H1 (cell line): Measurements from ENCODE around the gene DOK6. TPM values are rescaled to one million over a fixed set of nuclear protein-coding genes. Genes with fewer than 3 reads are reported as not detected.

Source experiments
- CTCF ChIA-PET: fragments of 300-600 bp; sonication (Branson Sonifier 250); formaldehyde crosslinking; loops from one replicate; lab custom pipeline; 2021; ENCODE audit not compliant: partially characterized antibody; lab: Charles Lee
- POLR2A ChIA-PET: fragments of 300-600 bp; sonication (Branson Sonifier 250); formaldehyde crosslinking; loops from one replicate; lab custom pipeline; 2021; ENCODE audit warnings: inconsistent platforms; ENCODE audit not compliant: partially characterized antibody; lab: Charles Lee
- DNase-seq, 2 experiments: peaks; one replicate each; pipeline versions ENCODE4 v3.0.0 to v3.0.0-alpha.2; 2010 to 2022; ENCODE audit warnings: low spot score in 2 of 2, low read depth in 1 of 2, mixed read lengths in 1 of 2
- FAIRE-seq: peaks from 2 replicates; lab custom pipeline; 2011; peaks lifted over from hg19 to GRCh38; lab: Jason Lieb, UNC
- H2AFZ ChIP-seq: 2 replicates; pipeline ENCODE4 v1.8.1; 2012; ENCODE audit warnings: low read length, inconsistent platforms
- H2AK5ac ChIP-seq: 2 replicates; pipeline ENCODE4 v1.6.1; 2013; ENCODE audit warnings: low read depth, low read length
- H2BK120ac ChIP-seq: replicated peaks from 2 replicates; pipeline ENCODE3; 2013; ENCODE audit warnings: low read depth, low read length, inconsistent platforms
- H2BK12ac ChIP-seq: 2 replicates; pipeline ENCODE4 v1.6.1; 2013; ENCODE audit warnings: low read depth, low read length
- H2BK15ac ChIP-seq: 2 replicates; pipeline ENCODE4 v1.6.1; 2013; ENCODE audit warnings: low read length
- H2BK20ac ChIP-seq: 2 replicates; pipeline ENCODE4 v1.6.1; 2013; ENCODE audit warnings: low read length
- H2BK5ac ChIP-seq: 2 replicates; pipeline ENCODE4 v1.6.1; 2013; ENCODE audit warnings: low read depth, low read length
- H3K14ac ChIP-seq: 2 replicates; pipeline ENCODE4 v1.6.1; 2013; ENCODE audit warnings: inconsistent platforms; ENCODE audit not compliant: insufficient read length
- H3K18ac ChIP-seq: 2 replicates; pipeline ENCODE4 v1.6.1; 2013; ENCODE audit warnings: low read length; ENCODE audit errors: extremely low read depth
- H3K23ac ChIP-seq: 2 replicates; pipeline ENCODE4 v1.6.1; 2013; ENCODE audit warnings: inconsistent platforms; ENCODE audit not compliant: insufficient read length
- H3K23me2 ChIP-seq: 2 replicates; pipeline ENCODE4 v1.6.1; 2013; ENCODE audit warnings: low read depth, low read length
- H3K27ac ChIP-seq: 2 replicates; pipeline ENCODE4 v1.6.1; 2011; ENCODE audit warnings: low read depth, low read length, inconsistent platforms
- H3K27me3 ChIP-seq, 4 experiments: replicated peaks in 1 of 4; 1 replicate in 1 of 4; 2 replicates in 3 of 4; pipeline versions ENCODE4 v1.6.1 to v1.8.1; 2011 to 2013; ENCODE audit warnings: low read length in 3 of 4, mild to moderate bottlenecking in 3 of 4, inconsistent platforms in 2 of 4, mixed read lengths in 2 of 4, moderate library complexity in 1 of 4; ENCODE audit not compliant: control insufficient read depth in 3 of 4, insufficient read depth in 3 of 4; ENCODE audit errors: extremely low read depth in 1 of 4
- H3K36me3 ChIP-seq, 4 experiments: 2 replicates each; pipeline versions ENCODE4 v1.6.1 to v1.8.1; 2011 to 2013; ENCODE audit warnings: mild to moderate bottlenecking in 4 of 4, low read length in 3 of 4, moderate library complexity in 2 of 4, control low read depth in 1 of 4, inconsistent platforms in 1 of 4; ENCODE audit not compliant: insufficient read depth in 4 of 4, control insufficient read depth in 2 of 4
- H3K4ac ChIP-seq: replicated peaks from 2 replicates; pipeline ENCODE3; 2013; ENCODE audit warnings: low read length, low read depth, mixed read lengths, inconsistent platforms; ENCODE audit not compliant: insufficient read length
- H3K4me1 ChIP-seq, 4 experiments: replicated peaks in 1 of 4; 1 replicate in 1 of 4; 2 replicates in 3 of 4; pipeline versions ENCODE4 v1.6.1 to v1.8.1; 2011 to 2013; ENCODE audit warnings: low read length in 3 of 4, inconsistent platforms in 2 of 4, mixed read lengths in 1 of 4; ENCODE audit not compliant: insufficient read depth in 4 of 4, control insufficient read depth in 3 of 4
- H3K4me2 ChIP-seq, 2 experiments: 2 replicates each; pipeline versions ENCODE4 v1.6.1 to v1.8.1; 2011 to 2013; ENCODE audit warnings: low read depth in 2 of 2, low read length in 2 of 2, control low read depth in 1 of 2, inconsistent platforms in 1 of 2, mild to moderate bottlenecking in 1 of 2; ENCODE audit not compliant: insufficient read depth in 1 of 2
- H3K4me3 ChIP-seq, 4 experiments: fragments of 200-600, 300-600 bp in 1 of 4; sonication (generic), shearing (Covaris generic), sonication (Bioruptor Twin) in 1 of 4; 2 replicates each; pipeline versions ENCODE4 v1.5.1 to v1.8.1; 2011 to 2016; ENCODE audit warnings: low read length in 4 of 4, low read depth in 3 of 4, control low read depth in 2 of 4, inconsistent platforms in 2 of 4, mild to moderate bottlenecking in 2 of 4, mixed read lengths in 1 of 4, moderate library complexity in 1 of 4; ENCODE audit not compliant: insufficient read depth in 2 of 4; ENCODE audit errors: extremely low read depth in 1 of 4
- H3K56ac ChIP-seq: replicated peaks from 2 replicates; pipeline ENCODE3; 2013; ENCODE audit warnings: low read depth, mild to moderate bottlenecking, mixed read lengths, low read length, inconsistent platforms; ENCODE audit not compliant: insufficient read length
- H3K79me1 ChIP-seq: 2 replicates; pipeline ENCODE4 v1.6.1; 2013; ENCODE audit warnings: low read depth, low read length, control low read depth
- H3K79me2 ChIP-seq, 2 experiments: 2 replicates each; pipeline versions ENCODE4 v1.6.1 to v1.8.1; 2012 to 2013; ENCODE audit warnings: low read length in 2 of 2, mild to moderate bottlenecking in 2 of 2, inconsistent platforms in 1 of 2; ENCODE audit not compliant: insufficient read depth in 2 of 2, control insufficient read depth in 1 of 2
- H3K9ac ChIP-seq, 4 experiments: replicated peaks in 1 of 4; 1 replicate in 1 of 4; 2 replicates in 3 of 4; pipeline versions ENCODE4 v1.6.1 to v1.8.1; 2011 to 2013; ENCODE audit warnings: low read depth in 3 of 4, low read length in 3 of 4, control low read depth in 2 of 4, mild to moderate bottlenecking in 2 of 4, moderate library complexity in 2 of 4, inconsistent platforms in 1 of 4; ENCODE audit errors: extremely low read depth in 1 of 4
- H3K9me3 ChIP-seq, 2 experiments: 2 replicates each; pipeline versions ENCODE4 v1.6.1 to v1.8.1; 2012 to 2013; ENCODE audit warnings: mild to moderate bottlenecking in 2 of 2, moderate library complexity in 2 of 2, control low read depth in 1 of 2, inconsistent platforms in 1 of 2, low read depth in 1 of 2, low read length in 1 of 2, mixed read lengths in 1 of 2; ENCODE audit not compliant: insufficient read depth in 2 of 2
- H4K20me1 ChIP-seq, 2 experiments: replicated peaks in 1 of 2; 2 replicates each; pipeline versions ENCODE3 to v1.8.1; 2011 to 2013; ENCODE audit warnings: inconsistent platforms in 2 of 2, low read length in 2 of 2, mild to moderate bottlenecking in 1 of 2; ENCODE audit not compliant: insufficient read depth in 2 of 2, control insufficient read depth in 1 of 2
- H4K5ac ChIP-seq: 2 replicates; pipeline ENCODE4 v1.6.1; 2013; ENCODE audit warnings: low read length, low read depth, mixed read lengths, inconsistent platforms; ENCODE audit not compliant: insufficient read length
- H4K8ac ChIP-seq: 2 replicates; pipeline ENCODE4 v1.8.0; 2013; ENCODE audit warnings: mild to moderate bottlenecking, moderate library complexity, low read length, inconsistent platforms; ENCODE audit not compliant: insufficient read depth; ENCODE audit errors: extremely low read depth
- H4K91ac ChIP-seq: replicated peaks from 2 replicates; pipeline ENCODE3; 2013; ENCODE audit warnings: low read length, mixed read lengths, inconsistent platforms; ENCODE audit not compliant: insufficient read length
- ASH2L ChIP-seq: fragments of 200-600, 300-600 bp; sonication (generic); IDR thresholded peaks from one replicate; pipeline ENCODE4 v1.7.1; 2017; ENCODE audit warnings: low read length
- CHD1 ChIP-seq: IDR thresholded peaks from 2 replicates; pipeline ENCODE4 v1.6.1; 2012; ENCODE audit warnings: low read depth, low read length, improper control_type of control experiment
- CHD2 ChIP-seq: IDR thresholded peaks from 2 replicates; pipeline ENCODE4 v1.6.1; 2012; ENCODE audit warnings: low read length, improper control_type of control experiment
- MAFK ChIP-seq: IDR thresholded peaks from 2 replicates; pipeline ENCODE4 v1.6.1; 2012; ENCODE audit warnings: low read depth, mild to moderate bottlenecking, improper control_type of control experiment, low read length
- NRF1 ChIP-seq: IDR thresholded peaks from 2 replicates; pipeline ENCODE4 v1.6.1; 2011; ENCODE audit warnings: mild to moderate bottlenecking, low read depth, low read length, improper control_type of control experiment
- TAF1 ChIP-seq: IDR thresholded peaks from 2 replicates; pipeline ENCODE4 v1.6.1; 2011; ENCODE audit warnings: mild to moderate bottlenecking, low read depth, low read length
- WGBS, 2 experiments: shearing (Covaris generic) in 1 of 2; methylation state at CpG; one replicate each; pipeline versions ENCODE4 v1.1.6 to v1.1.7; 2013 to 2015; ENCODE audit warnings: low lambda C conversion rate in 2 of 2, mixed read lengths in 2 of 2, inconsistent platforms in 1 of 2, low coverage in 1 of 2, missing lambda C conversion rate in 1 of 2; ENCODE audit not compliant: insufficient replicate concordance in 2 of 2, insufficient coverage in 1 of 2, insufficient read length in 1 of 2; ENCODE audit errors: extremely low coverage in 1 of 2, missing lambda C conversion rate in 1 of 2; 5-methylcytosine and 5-hydroxymethylcytosine counted together
- polyA plus RNA-seq, 7 experiments: library from polyadenylated mRNA; depleted of rRNA in 3 of 7; stranded (reverse) in 5 of 7; unstranded in 2 of 7; fragments of >200 nt in 5 of 7; fragments of 200-250 nt in 2 of 7; gene quantifications; 1 replicate in 5 of 7; 2 replicates in 1 of 7; 4 replicates in 1 of 7; pipeline versions ENCODE4 v1.2.1 to v1.2.3, GENCODE V29; 2011 to 2013; ENCODE audit warnings: missing spikeins in 2 of 7, mixed read lengths in 2 of 7
- total RNA-seq: library from RNA; stranded (reverse); fragmentation: NEBNext Ultra II Directional; extraction: Animal tissue kit (Norgen Biotek cat#: 25700); gene quantifications from 2 replicates; pipeline ENCODE4 v1.2.1, GENCODE V29; 2021
- TF ChIP-seq, protein P1 (sequence below): IDR thresholded peaks from 2 replicates; pipeline ENCODE4 v1.6.1; 2012; ENCODE audit warnings: inconsistent platforms
- TF ChIP-seq, protein P2 (sequence below): IDR thresholded peaks from 2 replicates; pipeline ENCODE4 v1.6.1; 2012; ENCODE audit warnings: inconsistent platforms

Gene DOK6
- total and polyA plus RNA-seq, 2 of the 8 experiments (the other 6 are each of a cell fraction or from before 2014, with no cell fraction given), result 0.33 to 0.50 TPM

DNA sequence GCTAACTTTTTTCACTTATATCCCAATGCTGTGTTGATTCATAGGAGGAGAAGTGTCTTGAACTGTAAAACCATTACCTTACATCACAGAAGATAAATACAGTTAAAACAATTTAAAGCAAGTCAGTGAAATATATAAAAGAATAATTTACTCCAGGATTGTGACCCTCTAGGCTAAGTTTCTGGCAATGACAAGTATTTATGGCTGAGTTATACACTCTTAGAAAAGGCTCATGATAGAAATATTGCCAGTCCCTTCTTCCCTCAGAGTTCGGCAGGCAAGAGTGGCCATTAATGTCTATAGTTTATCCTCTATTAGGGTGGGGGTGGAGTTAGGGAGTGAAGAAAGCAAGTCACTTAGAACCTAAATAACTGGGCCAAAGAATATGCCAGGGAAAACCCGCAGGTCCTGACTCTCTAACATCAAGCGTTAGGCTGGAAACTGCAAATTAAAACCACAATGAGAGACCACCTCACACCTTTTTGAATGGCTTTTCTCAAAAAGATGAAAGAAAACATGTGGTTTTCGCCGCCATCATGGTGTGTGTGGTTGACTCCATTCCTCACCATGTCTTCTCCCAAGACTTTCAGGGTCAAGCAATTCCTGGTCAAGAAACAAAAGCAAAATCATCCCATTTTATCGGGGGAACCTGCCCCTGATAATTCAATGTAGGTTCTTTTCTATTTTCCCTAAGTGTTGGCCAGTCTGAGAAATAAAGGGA, 477.7 kb downstream of the DOK6 start:
- H3K23me2 ChIP-seq, result no peaks in the 10 kb centered on the region; the same call in 1 of the 2 replicates
- peak overlapping the region; percentile 80; the same call in 1 of the 2 replicates for H2BK20ac ChIP-seq
- peak overlapping the region; percentile 47; the same call in 1 of the 2 replicates for H3K27ac ChIP-seq
- no peaks in the 10 kb centered on the region for H3K79me2 ChIP-seq
- H4K91ac ChIP-seq, result peak overlapping the region; percentile 47
- no peak overlapping the region for H3K4ac ChIP-seq
- H4K20me1 ChIP-seq, result no peaks in the 10 kb centered on the region
- ChIA-PET CTCF (no interaction called here), POLR2A (no interaction called here)
- no peak overlapping the region for H4K5ac ChIP-seq
- H2BK5ac ChIP-seq, result peak overlapping the region; percentile 75; the same call in 1 of the 2 replicates
- H3K27me3 ChIP-seq, result no peaks in the 10 kb centered on the region
- no peak overlapping the region for H3K9ac ChIP-seq
- H2AK5ac ChIP-seq, result no peak overlapping the region
- H3K4me1 ChIP-seq, result peaks cover 0 to 9% (median 4%) of the 10 kb centered on the region in 4 experiments; a peak in 3 of 7 replicates
- H3K56ac ChIP-seq, result no peak overlapping the region
- 0 out of 2 replicates have a peak overlapping the region, but pooled peaks have one; percentile 68 for H2BK12ac ChIP-seq
- WGBS, 2 experiments, result 78% methylated on average over 6 of the region's 6 CpGs; no CpG with 5 or more reads in 1 of the 2 experiments
- no peak overlapping the region for H3K4me3 ChIP-seq
- H2BK120ac ChIP-seq, result peak overlapping the region; percentile 58
- DNase-seq (no peak), FAIRE-seq (no peak)
- H3K4me2 ChIP-seq, result no peak overlapping the region
- no peak overlapping the region for H3K14ac ChIP-seq
- TF ChIP-seq, protein P1, sequence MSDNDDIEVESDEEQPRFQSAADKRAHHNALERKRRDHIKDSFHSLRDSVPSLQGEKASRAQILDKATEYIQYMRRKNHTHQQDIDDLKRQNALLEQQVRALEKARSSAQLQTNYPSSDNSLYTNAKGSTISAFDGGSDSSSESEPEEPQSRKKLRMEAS, result peak; percentile 55
- TF ChIP-seq ASH2L (peak; percentile 13), MAFK (no peak), CHD1 (no peak), CHD2 (no peak), NRF1 (no peak), TAF1 (no peak)
- TF ChIP-seq, protein P2, sequence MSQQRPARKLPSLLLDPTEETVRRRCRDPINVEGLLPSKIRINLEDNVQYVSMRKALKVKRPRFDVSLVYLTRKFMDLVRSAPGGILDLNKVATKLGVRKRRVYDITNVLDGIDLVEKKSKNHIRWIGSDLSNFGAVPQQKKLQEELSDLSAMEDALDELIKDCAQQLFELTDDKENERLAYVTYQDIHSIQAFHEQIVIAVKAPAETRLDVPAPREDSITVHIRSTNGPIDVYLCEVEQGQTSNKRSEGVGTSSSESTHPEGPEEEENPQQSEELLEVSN, result peak; percentile 84
- peak overlapping the region; percentile 24; the same call in 1 of the 2 replicates for H3K18ac ChIP-seq
- H2BK15ac ChIP-seq, result no peak overlapping the region
- H4K8ac ChIP-seq, result no peak overlapping the region
- H3K36me3 ChIP-seq, result no peaks in the 10 kb centered on the region
- H2AFZ ChIP-seq, result no peak overlapping the region
- H3K79me1 ChIP-seq, result no peaks in the 10 kb centered on the region
- no peak overlapping the region for H3K23ac ChIP-seq
- H3K9me3 ChIP-seq, result no peaks in the 10 kb centered on the region
